Omental fat pad (tissue), 4 donors: Measurements from ENCODE around the gene PTGDR2. TPM values are rescaled to one million over a fixed set of nuclear protein-coding genes. Genes with fewer than 3 reads are reported as not detected.

Source experiments
- ATAC-seq: fragments of 150-250 bp; one replicate; pipeline ENCODE4 v1.9.1; 2016; ENCODE audit warnings: mild to moderate bottlenecking, moderate library complexity; ENCODE audit not compliant: low FRiP score
- DNase-seq: peaks from one replicate; pipeline ENCODE4 v3.0.0-alpha.2; 2019; ENCODE audit warnings: low spot score
- total RNA-seq, 4 donors: library from RNA; depleted of rRNA; stranded (reverse); fragments of >200 nt; gene quantifications; one replicate each; pipeline ENCODE4 v1.1.0, GENCODE V29; 2016
- TF ChIP-seq, protein P1 (sequence below), 3 donors: fragments of 450-650 bp; IDR thresholded peaks; one replicate each; pipeline ENCODE4 v1.5.1; 2016 to 2017; ENCODE audit warnings: antibody characterized with exemption in 3 of 3, mild to moderate bottlenecking in 3 of 3, moderate library complexity in 2 of 3

PTGDR2 gene
- total RNA-seq, 4 donors from 2014 or later = 0.28 to 1.1 TPM; not detected in 2

- no peak for DNase-seq
Observed at GRCh38 chr11:60844870-60845221, 10.9 kb downstream of the PTGDR2 start.

DNA sequence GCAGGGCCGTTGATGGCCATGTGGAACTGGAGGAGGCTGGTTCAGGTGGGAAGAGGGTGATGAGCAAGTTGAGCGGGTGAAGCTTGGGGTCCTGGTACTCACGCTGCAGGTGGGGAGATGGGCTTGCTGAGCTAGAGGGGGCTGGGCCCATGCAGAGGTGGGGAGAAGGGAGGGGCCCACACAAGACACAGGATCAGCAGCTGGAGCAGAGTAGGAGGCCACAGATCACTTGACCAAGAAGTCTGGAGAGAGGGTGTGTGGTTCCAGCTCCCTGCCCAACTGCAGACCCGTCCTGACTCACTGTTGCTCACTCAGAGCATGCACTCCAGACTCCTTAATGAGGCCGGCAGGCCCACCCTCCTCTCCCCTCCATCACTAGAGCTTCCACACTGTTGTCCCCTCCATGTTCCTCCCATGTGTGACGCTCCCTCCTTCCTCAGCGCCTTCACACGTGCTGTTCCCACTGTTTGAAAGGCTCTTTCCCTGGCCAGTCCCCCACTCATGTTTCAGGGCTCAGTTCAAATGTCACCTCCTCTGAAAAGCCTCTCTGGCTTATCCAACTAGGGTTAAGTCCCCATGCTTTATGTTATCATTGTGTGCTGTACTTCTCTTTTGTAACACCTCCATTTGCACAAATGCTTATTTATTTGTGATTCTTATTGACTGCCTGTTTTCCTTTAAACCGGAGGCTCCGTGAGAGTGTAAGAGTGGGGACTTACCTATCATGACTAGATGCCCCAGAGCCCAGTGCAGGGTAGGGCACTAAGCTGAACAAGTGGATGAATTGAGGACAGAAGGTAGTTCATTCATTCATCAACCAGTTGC lies 11.5 kb downstream of the PTGDR2 start:
- ATAC-seq = no peak
- no peak for DNase-seq
- TF ChIP-seq, protein P1, sequence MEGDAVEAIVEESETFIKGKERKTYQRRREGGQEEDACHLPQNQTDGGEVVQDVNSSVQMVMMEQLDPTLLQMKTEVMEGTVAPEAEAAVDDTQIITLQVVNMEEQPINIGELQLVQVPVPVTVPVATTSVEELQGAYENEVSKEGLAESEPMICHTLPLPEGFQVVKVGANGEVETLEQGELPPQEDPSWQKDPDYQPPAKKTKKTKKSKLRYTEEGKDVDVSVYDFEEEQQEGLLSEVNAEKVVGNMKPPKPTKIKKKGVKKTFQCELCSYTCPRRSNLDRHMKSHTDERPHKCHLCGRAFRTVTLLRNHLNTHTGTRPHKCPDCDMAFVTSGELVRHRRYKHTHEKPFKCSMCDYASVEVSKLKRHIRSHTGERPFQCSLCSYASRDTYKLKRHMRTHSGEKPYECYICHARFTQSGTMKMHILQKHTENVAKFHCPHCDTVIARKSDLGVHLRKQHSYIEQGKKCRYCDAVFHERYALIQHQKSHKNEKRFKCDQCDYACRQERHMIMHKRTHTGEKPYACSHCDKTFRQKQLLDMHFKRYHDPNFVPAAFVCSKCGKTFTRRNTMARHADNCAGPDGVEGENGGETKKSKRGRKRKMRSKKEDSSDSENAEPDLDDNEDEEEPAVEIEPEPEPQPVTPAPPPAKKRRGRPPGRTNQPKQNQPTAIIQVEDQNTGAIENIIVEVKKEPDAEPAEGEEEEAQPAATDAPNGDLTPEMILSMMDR (IDR thresholded peaks at IDR 0.05) = no peak

More at GRCh38 chr11:60844870-60845221, 10.9 kb downstream of the PTGDR2 start:
- TF ChIP-seq, protein P1 (IDR thresholded peaks at IDR 0.05) = no peak
- ATAC-seq = no peak

GRCh38 chr11:60842668-60843600 lies 12.8 kb downstream of the PTGDR2 start:
- TF ChIP-seq, protein P1 (IDR thresholded peaks at IDR 0.05) = no peak
- no peak for ATAC-seq
- no peak for DNase-seq

DNA sequence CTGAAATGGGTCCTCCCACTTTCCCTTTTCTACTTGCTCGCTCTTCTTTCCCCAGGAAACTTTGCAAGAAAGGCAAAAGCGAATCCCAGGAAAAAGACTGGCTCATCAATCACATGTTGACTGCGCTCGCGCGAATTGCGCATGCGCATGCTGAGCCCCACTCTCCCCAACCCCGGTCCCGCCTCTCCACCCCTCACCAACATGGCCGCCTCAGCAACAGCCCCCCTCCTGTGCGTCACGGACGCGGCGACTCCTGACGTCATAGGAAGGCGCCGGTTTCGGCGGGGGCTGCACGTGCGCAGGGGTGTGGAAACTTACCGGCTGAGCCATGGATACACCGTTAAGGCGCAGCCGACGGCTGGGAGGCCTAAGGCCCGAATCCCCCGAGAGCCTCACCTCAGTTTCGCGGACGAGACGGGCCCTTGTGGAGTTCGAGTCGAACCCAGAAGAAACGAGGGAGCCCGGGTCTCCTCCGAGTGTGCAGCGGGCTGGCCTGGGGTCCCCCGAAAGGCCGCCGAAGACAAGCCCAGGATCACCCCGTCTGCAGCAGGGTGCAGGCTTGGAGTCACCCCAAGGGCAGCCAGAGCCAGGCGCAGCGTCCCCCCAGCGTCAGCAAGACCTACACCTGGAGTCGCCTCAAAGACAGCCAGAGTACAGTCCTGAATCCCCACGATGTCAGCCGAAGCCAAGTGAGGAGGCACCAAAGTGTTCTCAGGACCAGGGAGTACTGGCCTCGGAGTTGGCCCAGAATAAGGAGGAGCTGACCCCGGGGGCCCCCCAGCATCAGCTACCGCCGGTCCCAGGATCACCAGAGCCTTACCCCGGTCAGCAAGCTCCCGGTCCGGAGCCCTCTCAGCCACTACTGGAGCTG lies 13.7 kb downstream of the PTGDR2 start, which contains the start of gene CCDC86:
Gene CCDC86, plus strand, starts transcription at position 317 of the 871 bp plus-strand sequence. Its CDS starts 12 bp downstream, at position 329.
- DNase-seq = peak; percentile 92
- peak; percentile 93 for ATAC-seq
- TF ChIP-seq, protein P1 (IDR thresholded peaks at IDR 0.05) = no peak

- ATAC-seq (no peak), DNase-seq (no peak)
- TF ChIP-seq, protein P1 (IDR thresholded peaks at IDR 0.05) = no peak
Observed at GRCh38 chr11:60840470-60841430, 15.0 kb downstream of the PTGDR2 start.
